K562 (cell line): Measurements from ENCODE around the gene PKP1. TPM values are rescaled to one million over a fixed set of nuclear protein-coding genes. Genes with fewer than 3 reads are reported as not detected.
A peak's percentile ranks its signal among the peaks of the same experiment; 100 is the strongest.

Experiments
- ATAC-seq: fragments of 200-7000 bp; cut with Tn5 transposase; 3 replicates; pipeline ENCODE4 v1.9.1; 2020; ENCODE audit warnings: moderate library complexity
- BruUV-seq: library from RNA; stranded (reverse); fragments of 400-500 nt; replicated peaks from 2 replicates; lab custom pipeline; 2021; lab: Mats Ljungman, UMichigan
- CTCF ChIA-PET: fragments of 300-600 bp; formaldehyde crosslinking; extraction: SDS; loops from one replicate; lab custom pipeline; 2021; ENCODE audit warnings: low intra/inter-chr PET ratio; lab: Yijun Ruan, JAX
- POLR2A ChIA-PET: fragments of 300-600, 350-650 bp; sonication (Branson Sonifier 250); formaldehyde crosslinking; extraction: SDS; loops from one replicate; lab custom pipeline; 2021; ENCODE audit warnings: antibody characterized with exemption, inconsistent platforms; lab: Yijun Ruan, JAX
- DNase-seq, 4 experiments: peaks; one replicate each; pipeline versions ENCODE4 v3.0.0 to v3.0.0-alpha.2; 2011 to 2018; ENCODE audit warnings: low spot score in 3 of 4, mixed read lengths in 3 of 4; ENCODE audit errors: extremely low read depth in 1 of 4
- FAIRE-seq: peaks from 2 replicates; lab custom pipeline; 2011; peaks lifted over from hg19 to GRCh38; lab: Jason Lieb, UNC
- H2AFZ ChIP-seq: 2 replicates; pipeline ENCODE4 v1.6.0; 2011; ENCODE audit warnings: low read depth, low read length, control low read depth, inconsistent platforms
- H3K27ac ChIP-seq: fragments of 200-600 bp; 3 replicates; pipeline ENCODE4 v1.8.0; 2011; ENCODE audit warnings: low read depth, mild to moderate bottlenecking, control low read depth, inconsistent platforms, low read length, moderate library complexity, mixed read lengths; ENCODE audit errors: extremely low read depth
- H3K27me3 ChIP-seq, 2 experiments: fragments of 300-600 bp in 1 of 2; 2 replicates in 1 of 2; 3 replicates in 1 of 2; pipeline versions ENCODE4 v1.6.0 to v1.8.0; 2011; ENCODE audit warnings: inconsistent platforms in 2 of 2, low read length in 2 of 2, mild to moderate bottlenecking in 1 of 2, mixed read lengths in 1 of 2, moderate library complexity in 1 of 2; ENCODE audit not compliant: control insufficient read depth in 2 of 2, insufficient read depth in 2 of 2
- H3K36me3 ChIP-seq: fragments of 300-600 bp; 3 replicates; pipeline ENCODE4 v1.8.0; 2011; ENCODE audit warnings: mild to moderate bottlenecking, low read length, inconsistent platforms; ENCODE audit not compliant: control insufficient read depth, insufficient read depth
- H3K4me1 ChIP-seq, 2 experiments: fragments of 200-600 bp in 1 of 2; replicated peaks in 1 of 2; 2 replicates in 1 of 2; 3 replicates in 1 of 2; pipeline versions ENCODE4 v1.5.1 to v1.8.0; 2011; ENCODE audit warnings: inconsistent platforms in 2 of 2, low read length in 2 of 2, mild to moderate bottlenecking in 1 of 2, mixed read lengths in 1 of 2, moderate library complexity in 1 of 2; ENCODE audit not compliant: control insufficient read depth in 2 of 2, insufficient read depth in 2 of 2
- H3K4me2 ChIP-seq: 2 replicates; pipeline ENCODE4 v1.6.1; 2011; ENCODE audit warnings: low read length, control low read depth, inconsistent platforms, mixed read lengths; ENCODE audit not compliant: insufficient read depth
- H3K4me3 ChIP-seq: fragments of 200-600 bp; sonication (generic), shearing (Covaris generic); 2 replicates; pipeline ENCODE4 v1.5.1; 2016; ENCODE audit warnings: control low read depth, inconsistent platforms
- H3K79me2 ChIP-seq: fragments of 200-600 bp; 3 replicates; pipeline ENCODE4 v1.8.0; 2011; ENCODE audit warnings: low read length, inconsistent platforms; ENCODE audit not compliant: control insufficient read depth, insufficient read depth
- H3K9ac ChIP-seq, 2 experiments: 2 replicates each; pipeline versions ENCODE4 v1.6.0 to v1.6.1; 2011; ENCODE audit warnings: low read depth in 2 of 2, low read length in 2 of 2, control low read depth in 1 of 2, inconsistent platforms in 1 of 2, mild to moderate bottlenecking in 1 of 2, mixed read lengths in 1 of 2; ENCODE audit not compliant: insufficient read depth in 1 of 2
- H3K9me1 ChIP-seq: one replicate; pipeline ENCODE4 v1.6.0; 2011; ENCODE audit warnings: inconsistent platforms, mild to moderate bottlenecking, low read length, moderate library complexity; ENCODE audit not compliant: control insufficient read depth, insufficient read depth
- H3K9me3 ChIP-seq: replicated peaks from 2 replicates; pipeline ENCODE4 v1.5.1; 2011; ENCODE audit warnings: low read depth, low read length, inconsistent platforms; ENCODE audit not compliant: control insufficient read depth, insufficient read depth
- H4K20me1 ChIP-seq: replicated peaks from 2 replicates; pipeline ENCODE4 v1.6.1; 2011; ENCODE audit warnings: low read length, inconsistent platforms, mixed read lengths; ENCODE audit not compliant: control insufficient read depth, insufficient read depth
- BRD9 ChIP-seq: fragments of 450-650 bp; IDR thresholded peaks from 2 replicates; pipeline ENCODE4 v1.6.1; 2018; ENCODE audit warnings: low read depth; ENCODE audit not compliant: partially characterized antibody
- CBX5 ChIP-seq: IDR thresholded peaks from 2 replicates; pipeline ENCODE4 v1.6.1; 2014; ENCODE audit warnings: low read depth, borderline replicate concordance
- CEBPZ ChIP-seq: fragments of 150-350 bp; IDR thresholded peaks from 2 replicates; pipeline ENCODE4 v1.6.1; 2014; ENCODE audit warnings: low read depth, mild to moderate bottlenecking, low read length, borderline replicate concordance
- CREBBP ChIP-seq: IDR thresholded peaks from one replicate; pipeline ENCODE4 v1.6.1; 2012; ENCODE audit warnings: low read depth, mild to moderate bottlenecking, control low read depth, inconsistent platforms, low read length
- DDX20 ChIP-seq: fragments of 450-650 bp; IDR thresholded peaks from 2 replicates; pipeline ENCODE4 v1.6.1; 2016; ENCODE audit warnings: missing genetic modification characterization, low read depth, mild to moderate bottlenecking, missing compliant biosample characterization, moderate library complexity
- FOXK1 ChIP-seq: sonication (generic); formaldehyde crosslinking; IDR thresholded peaks from 2 replicates; pipeline ENCODE4 v1.8.0; 2022; ENCODE audit warnings: missing genetic modification reagents, mild to moderate bottlenecking, borderline replicate concordance
- SAFB ChIP-seq: fragments of 200-400 bp; formaldehyde crosslinking; IDR thresholded peaks from 2 replicates; pipeline ENCODE4 v1.6.1; 2017; ENCODE audit warnings: low read depth, low read length, borderline replicate concordance
- SRSF3 ChIP-seq: fragments of 200-400 bp; formaldehyde crosslinking; IDR thresholded peaks from 2 replicates; pipeline ENCODE4 v1.6.1; 2016; ENCODE audit warnings: mild to moderate bottlenecking, low read length, moderate library complexity; ENCODE audit not compliant: insufficient read depth
- TSHZ1 ChIP-seq: fragments of 250-450 bp; sonication (Bioruptor Pico); IDR thresholded peaks from 2 replicates; pipeline ENCODE4 v1.4.0; 2020; ENCODE audit warnings: mild to moderate bottlenecking, moderate library complexity
- ZNF584 ChIP-seq: fragments of 200-800 bp; sonication (Bioruptor generic); IDR thresholded peaks from 2 replicates; pipeline ENCODE4 v1.6.1; 2016; ENCODE audit warnings: low read depth, mild to moderate bottlenecking, missing genetic modification characterization, missing compliant biosample characterization
- WGBS: fragments of 100-300 bp; shearing (Covaris generic); methylation state at CpG from one replicate; pipeline ENCODE4 v1.1.6; 2016; ENCODE audit warnings: low coverage, mixed read lengths; ENCODE audit not compliant: insufficient coverage; ENCODE audit errors: missing lambda C conversion rate; 5-methylcytosine and 5-hydroxymethylcytosine counted together
- in situ Hi-C: fragments of 300-500 bp; cut with MboI; formaldehyde crosslinking; loops from 4 replicates; pipeline ENCODE4 v1.15.0; 2018; ENCODE audit warnings: inconsistent platforms, mixed read lengths
- intact Hi-C: fragments of 100-400 bp; cut with micrococcal nuclease; formaldehyde crosslinking; loops from 2 replicates; pipeline ENCODE4 v1.14.2; 2022
- polyA plus RNA-seq, 8 experiments: library from polyadenylated mRNA; depleted of rRNA in 4 of 8; stranded (reverse) in 5 of 8; unstranded in 3 of 8; fragments of >200 nt; fragmentation: Nextera tagmentation in 2 of 8; fragmentation: Illumina TruSeq in 1 of 8; extraction: Ambion mirVana in 2 of 8; extraction: Trizol in 1 of 8; gene quantifications; 2 replicates each; pipeline versions ENCODE4 v1.2.1 to v1.2.3, GENCODE V29; 2011 to 2014; ENCODE audit warnings: inconsistent platforms in 1 of 8, missing spikeins in 1 of 8
- total RNA-seq, 7 experiments: library from RNA; depleted of rRNA in 6 of 7; stranded (reverse); fragments of >200 nt in 6 of 7; fragmentation: Illumina TruSeq in 2 of 7; extraction: Trizol in 2 of 7; gene quantifications; 2 replicates each; pipeline versions ENCODE4 v1.2.1 to v1.2.3, GENCODE V29; 2011 to 2021; ENCODE audit warnings: low replicate concordance in 1 of 7

Gene PKP1
- total and polyA plus RNA-seq, 9 of the 15 experiments (the other 6 are each of a cell fraction or from before 2014, with no cell fraction given): not detected

DNA sequence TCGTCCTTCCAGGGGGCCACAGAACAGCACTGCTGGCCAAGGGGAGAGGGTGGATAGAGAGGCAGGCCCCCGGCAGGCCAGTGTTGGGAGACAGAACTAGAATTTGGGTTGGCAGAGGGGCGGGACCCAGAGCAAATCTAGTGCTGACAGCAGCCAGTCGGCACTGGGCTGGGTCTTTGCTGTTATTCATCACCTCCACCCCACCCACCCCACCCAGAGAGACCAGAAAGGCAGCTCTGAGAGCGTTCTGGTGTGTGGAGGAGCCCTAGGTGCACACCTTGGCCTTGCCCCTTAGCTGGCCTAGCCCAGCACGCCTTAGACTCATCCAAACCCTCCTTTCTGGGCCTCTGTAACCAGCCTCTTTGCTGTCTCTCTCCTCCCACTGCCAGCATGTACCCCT lies 6.4 kb upstream of the PKP1 start:
- H3K36me3 ChIP-seq: no peaks in the 10 kb centered on the region
- H3K4me2 ChIP-seq: no peak overlapping the region
- no peak for TF ChIP-seq CREBBP
- TF ChIP-seq SRSF3: no peak
- TF ChIP-seq BRD9: no peak
- TF ChIP-seq TSHZ1 (CRISPR knock-in tag): no peak
- no peak for TF ChIP-seq DDX20 (tag)
- no peak for TF ChIP-seq CBX5
- TF ChIP-seq ZNF584 (CRISPR knock-in tag): no peak
- no peak for TF ChIP-seq SAFB
- no peak for TF ChIP-seq CEBPZ
- TF ChIP-seq FOXK1 (CRISPR knock-in tag): no peak
- ATAC-seq: no peak; the same call in 1 of the 3 replicates
- peaks cover under 1% of the 10 kb centered on the region for H4K20me1 ChIP-seq
- H3K4me3 ChIP-seq: no peak overlapping the region
- CTCF ChIA-PET: no interaction called here
- H3K9me3 ChIP-seq: no peaks in the 10 kb centered on the region
- no peak overlapping the region for H3K27ac ChIP-seq
- H3K27me3 ChIP-seq: peaks cover 54 to 85% of the 10 kb centered on the region in 2 experiments
- POLR2A ChIA-PET: interaction anchor here (0.7 to 1.0 kb wide), 2 partner anchors 9 to 90 kb away, joined by 3 read pairs; no protein-coding TSS in a partner anchor
- in situ Hi-C loops: no loop called here
- no peaks in the 10 kb centered on the region for H3K79me2 ChIP-seq
- no peak overlapping the region for H2AFZ ChIP-seq
- peak overlapping the region in 1 of 2 experiments; percentile 13; a peak in 1 of 4 replicates for H3K9ac ChIP-seq
- peaks cover 0 to 4% of the 10 kb centered on the region in 2 experiments; a peak in 1 of 5 replicates for H3K4me1 ChIP-seq
- H3K9me1 ChIP-seq: no peaks in the 10 kb centered on the region
- no peak for DNase-seq
- FAIRE-seq: no peak
- 0% methylated on average over 6 of the region's 6 CpGs for WGBS
- intact Hi-C loops: no loop called here
- BruUV-seq: no TSS peak
